Dermis blood vessel endothelial cell (primary cell): Measurements from ENCODE around the gene MDN1. TPM values are rescaled to one million over a fixed set of nuclear protein-coding genes. Genes with fewer than 3 reads are reported as not detected.

Experiments
- total RNA-seq: library from RNA; depleted of rRNA; stranded (reverse); fragments of >200 nt; gene quantifications from 2 replicates; pipeline ENCODE4 v1.2.3, GENCODE V29; 2014

The MDN1 gene
- total RNA-seq, 1 donor from 2014 or later, result 28.2 TPM

Other genes starting within 250 kb of the MDN1 start
- gene LYRM2, start 181.0 kb downstream of the MDN1 start, total RNA-seq, result 16.0 and 20.6 TPM in 2 replicates
- gene CASP8AP2, start 10.1 kb upstream of the MDN1 start, total RNA-seq, result 17.4 and 21.1 TPM in 2 replicates
- gene GJA10, start 74.7 kb upstream of the MDN1 start, total RNA-seq, result not detected in 2 replicates